SIG-M5 treated with dmso at 0.1 percent for 504 hours (cell line): ENCODE data around the gene CHRNB1.

Experiments used
- DNase-seq: peaks from one replicate; lab custom pipeline; 2025; ENCODE audit not compliant: unreplicated experiment; lab: John Stamatoyannopoulos, UW

Gene CHRNB1

DNA sequence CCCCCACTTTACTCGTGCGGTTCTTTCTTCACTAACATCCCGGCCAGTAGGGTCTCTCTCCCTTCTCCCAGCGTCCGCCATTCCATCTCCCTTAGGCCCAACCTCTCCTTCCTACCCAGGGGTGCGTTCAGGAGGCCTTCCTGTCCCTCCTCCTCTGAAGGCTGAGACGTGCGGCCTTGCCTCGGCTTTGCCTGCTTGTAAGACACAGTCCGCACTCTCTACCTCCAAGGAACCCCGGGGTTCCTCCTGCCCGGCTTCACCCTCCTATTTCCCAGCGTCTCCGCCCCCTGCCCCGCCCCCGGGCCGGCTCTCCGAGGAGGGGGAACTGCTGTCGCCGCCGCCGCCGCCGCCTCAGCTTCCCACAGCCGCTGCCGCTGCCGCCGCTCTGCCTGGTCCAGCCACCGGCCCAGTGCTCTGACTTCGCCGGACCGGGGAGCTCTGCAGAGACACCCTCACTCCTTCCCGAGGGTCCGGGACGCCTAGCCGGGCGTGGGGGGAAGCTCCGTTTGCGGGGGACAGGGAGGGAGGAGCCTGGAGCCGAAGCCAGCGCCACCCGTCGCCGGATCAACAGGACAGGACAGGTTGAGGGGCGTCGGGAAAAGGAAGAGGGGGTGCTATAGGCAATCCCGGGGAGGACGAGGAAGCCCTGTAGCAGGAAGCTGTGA, 6.8 kb upstream of the CHRNB1 start:
- DNase-seq = peak; percentile 61

DNA sequence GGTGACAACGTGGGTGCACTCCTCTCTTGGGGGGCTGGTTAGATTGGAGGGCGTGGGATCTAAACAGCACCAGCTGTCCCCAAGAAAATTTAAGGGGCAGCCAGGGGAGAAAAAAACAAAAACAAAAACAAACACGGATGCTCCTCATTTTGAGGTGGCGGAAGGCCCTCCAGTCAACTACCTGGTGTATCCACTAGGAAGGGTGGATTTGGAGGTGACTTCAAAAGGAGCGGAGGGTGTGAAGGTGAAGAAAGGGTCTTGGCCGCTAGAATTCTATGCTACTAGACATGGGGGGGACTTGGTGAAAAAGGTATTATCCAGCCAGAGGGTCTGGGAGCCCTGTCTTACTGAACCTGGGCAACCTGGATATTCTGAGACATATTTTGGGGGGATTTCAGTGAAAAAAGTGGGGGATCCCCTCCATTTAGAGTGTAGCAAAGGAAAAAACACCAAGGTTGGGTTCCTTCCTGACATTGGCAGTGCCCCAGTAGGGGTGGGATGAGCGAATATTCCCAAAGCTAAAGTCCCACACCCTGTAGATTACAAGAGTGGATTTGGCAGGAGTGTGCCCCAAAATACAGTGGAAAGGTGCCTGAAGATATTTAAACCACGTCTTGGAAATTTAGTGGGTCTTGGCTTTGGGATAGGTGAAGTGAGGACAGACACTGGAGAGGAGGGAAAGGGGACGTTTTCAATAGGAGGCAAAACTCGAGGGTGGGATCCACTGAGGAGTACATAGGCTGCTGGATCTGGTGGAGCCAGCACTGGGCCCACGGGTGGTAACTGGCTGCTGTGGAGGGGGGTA, 6.0 kb upstream of the CHRNB1 start:
- DNase-seq = no peak

DNA sequence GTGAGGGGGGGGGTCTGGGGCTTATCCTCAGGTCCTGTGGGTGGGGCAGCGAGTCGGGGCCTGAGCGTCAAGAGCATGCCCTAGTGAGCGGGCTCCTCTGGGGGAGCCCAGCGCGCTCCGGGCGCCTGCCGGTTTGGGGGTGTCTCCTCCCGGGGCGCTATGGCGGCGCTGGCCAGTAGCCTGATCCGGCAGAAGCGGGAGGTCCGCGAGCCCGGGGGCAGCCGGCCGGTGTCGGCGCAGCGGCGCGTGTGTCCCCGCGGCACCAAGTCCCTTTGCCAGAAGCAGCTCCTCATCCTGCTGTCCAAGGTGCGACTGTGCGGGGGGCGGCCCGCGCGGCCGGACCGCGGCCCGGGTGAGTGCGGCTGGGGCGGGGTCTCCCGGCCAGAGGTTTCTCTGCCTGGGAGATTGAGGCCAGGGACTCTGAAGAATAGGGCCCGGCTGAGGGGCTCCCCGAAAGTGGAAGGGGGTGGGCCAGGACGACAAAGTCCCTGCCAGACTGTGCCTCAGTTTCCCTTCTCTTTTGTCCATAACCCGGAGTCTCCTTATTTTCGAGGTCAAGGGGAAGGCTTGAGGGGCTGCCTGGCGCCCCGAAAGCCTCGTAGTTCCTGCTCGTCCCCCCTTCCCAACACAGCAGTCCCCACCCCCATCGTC, 5.3 kb upstream of the CHRNB1 start, which contains the start of gene FGF11:
FGF11 (plus strand) TSS at position 51 of the 651 bp plus-strand sequence; CDS start at position 160, 109 bp downstream.
- DNase-seq = no peak

DNA sequence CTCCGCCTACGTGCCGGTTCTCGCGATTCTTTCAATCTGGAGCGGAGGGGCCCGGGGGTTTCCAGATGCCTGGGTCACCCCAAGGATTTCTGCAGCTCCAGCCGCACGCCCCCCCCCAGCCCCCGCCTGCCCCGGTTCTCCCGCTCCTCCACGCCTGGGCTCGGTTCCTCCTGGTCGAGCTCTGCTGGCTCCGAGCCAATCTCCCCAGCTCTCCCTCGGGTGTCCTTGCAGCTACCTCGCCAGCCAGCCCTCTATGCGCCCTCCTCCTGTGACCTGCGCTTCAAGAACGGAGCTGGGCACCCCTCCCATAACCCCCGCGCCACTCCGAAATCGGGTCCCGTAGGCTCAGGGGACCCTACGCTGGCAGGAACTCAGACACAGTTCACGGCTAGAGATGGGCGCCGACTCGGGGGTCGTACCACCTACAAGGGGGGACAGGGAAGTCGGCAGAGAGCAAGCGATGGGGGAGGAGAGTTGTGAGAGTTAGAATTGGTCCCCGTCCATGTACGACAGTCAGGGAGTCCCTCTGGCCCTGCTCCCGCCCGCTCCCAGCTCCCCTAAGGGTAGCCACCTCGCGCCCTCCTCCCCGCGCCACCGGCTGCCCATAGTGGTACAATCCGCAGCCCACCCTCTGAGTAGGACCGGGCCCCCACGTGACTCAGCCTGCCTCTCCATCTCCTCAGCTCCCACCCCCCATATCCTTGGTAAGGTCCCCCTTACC, 4.6 kb upstream of the CHRNB1 start:
- DNase-seq = peak; percentile 36

DNA sequence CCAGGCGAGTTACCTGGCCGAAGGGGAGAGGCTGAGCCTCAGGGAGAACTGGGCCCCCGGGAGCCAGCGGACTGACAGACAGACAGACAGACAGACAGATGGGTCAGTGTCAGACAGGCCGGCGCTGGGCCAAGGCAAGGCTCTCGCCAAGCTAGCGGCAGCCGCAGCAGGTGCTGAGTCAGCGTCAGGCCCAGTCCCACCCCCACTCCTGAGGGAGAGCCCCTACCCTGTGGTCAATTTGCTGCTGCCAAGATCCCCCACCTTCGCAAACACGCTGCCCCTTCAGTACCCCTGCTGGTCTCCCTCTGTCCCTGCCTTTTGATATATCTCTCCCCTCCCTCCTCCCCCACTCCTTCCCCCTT, 4.0 kb upstream of the CHRNB1 start:
- DNase-seq = no peak

DNA sequence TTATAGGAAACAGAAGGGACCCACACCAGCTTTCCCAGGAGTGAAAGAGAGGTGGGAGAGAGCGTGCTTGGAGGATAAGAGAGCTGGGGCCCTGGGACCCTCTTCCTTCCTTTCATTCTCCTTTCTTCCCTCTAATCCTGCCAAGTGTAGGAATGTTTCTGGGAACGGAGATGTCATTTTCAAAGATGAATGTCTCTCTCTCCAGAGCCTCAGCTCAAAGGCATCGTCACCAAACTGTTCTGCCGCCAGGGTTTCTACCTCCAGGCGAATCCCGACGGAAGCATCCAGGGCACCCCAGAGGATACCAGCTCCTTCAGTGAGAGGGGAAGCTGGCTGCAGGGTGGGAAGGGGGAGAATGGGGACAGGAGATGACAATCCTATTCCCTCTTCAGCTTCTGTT, 3.6 kb upstream of the CHRNB1 start:
- no peak for DNase-seq

DNA sequence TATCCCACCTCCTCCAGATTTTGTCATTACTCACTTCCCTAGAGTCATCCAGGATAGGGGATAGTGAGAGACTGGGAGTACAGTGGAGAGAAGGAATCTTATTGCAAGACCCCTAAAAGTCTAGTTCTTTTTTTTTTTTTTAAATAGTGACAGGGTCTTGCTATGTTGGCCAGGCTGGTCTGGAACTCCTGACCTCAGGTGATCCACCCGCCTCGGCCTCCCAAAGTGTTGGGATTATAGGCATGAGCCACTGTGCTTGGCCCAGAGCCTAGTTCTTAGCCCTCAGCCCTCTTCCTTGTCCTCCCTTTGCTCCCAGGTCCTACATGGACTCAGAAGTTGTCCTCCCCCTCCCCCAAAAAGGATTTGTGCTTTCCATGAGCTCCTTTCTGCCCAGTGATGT, 2.7 kb upstream of the CHRNB1 start:
- DNase-seq = no peak

DNA sequence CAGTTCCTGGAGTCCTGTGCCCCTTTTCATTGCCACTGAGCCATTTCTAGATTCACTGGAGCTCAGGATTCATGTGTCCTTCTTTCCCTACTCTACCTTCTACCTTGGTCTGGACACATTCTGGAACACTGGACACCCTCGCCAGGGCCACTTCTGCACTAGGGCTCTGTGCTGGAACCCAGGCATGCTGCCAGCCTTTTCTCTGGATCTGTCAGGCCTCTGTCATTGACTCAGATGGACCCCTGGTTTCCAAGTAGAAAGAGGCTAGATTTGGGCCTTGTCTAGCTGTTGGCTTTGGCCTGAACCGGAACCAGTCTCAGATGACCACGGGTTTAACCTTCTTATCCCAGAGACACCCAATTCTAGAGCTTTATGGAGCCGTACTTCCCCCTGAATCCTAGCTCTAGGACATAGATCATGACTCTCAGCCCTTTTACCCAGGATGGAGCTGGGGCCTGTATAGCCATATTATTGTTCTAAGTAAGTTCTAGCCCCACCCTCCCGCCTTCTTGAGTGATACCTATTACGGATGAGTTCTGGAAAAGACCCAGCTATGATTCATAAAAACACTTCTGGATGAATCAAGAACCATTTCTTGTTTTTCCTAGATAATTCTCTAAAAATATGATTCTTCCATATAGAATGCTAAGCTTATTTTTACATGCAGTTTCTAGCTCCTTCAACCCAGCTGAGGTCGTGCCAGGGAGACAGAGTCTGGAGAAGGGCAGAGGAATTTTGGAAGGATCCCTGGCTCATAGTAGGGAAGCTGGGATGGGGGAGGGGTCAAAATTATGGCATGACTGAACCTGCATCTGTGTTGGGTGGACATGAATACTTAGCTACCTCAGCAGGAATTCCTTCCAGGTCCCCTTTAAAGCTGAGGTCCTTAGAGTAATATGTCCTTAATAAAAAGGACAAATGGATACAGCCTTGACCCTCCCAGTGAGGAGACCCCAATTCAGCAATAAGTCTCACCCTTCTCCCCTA, 1.1 kb upstream of the CHRNB1 start:
- DNase-seq = no peak

DNA sequence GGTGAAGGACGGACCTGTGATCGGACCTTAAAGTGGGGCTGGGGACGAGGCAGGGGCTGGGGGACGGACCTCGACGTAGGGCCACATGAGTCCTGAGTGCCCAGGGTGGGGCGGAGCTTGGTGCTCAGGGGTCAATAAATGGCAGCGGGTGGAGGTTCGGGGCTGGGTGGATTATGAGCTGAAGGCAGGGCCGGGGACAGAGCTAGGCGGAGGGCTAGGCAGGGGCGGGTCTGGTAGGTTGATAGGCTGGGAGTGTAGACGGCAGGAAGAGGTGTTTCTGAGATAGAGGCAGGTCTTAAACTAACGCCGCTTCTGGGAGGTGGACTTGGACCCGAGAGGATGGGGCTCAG, 733 bp downstream of the CHRNB1 start:
- no peak for DNase-seq

DNA sequence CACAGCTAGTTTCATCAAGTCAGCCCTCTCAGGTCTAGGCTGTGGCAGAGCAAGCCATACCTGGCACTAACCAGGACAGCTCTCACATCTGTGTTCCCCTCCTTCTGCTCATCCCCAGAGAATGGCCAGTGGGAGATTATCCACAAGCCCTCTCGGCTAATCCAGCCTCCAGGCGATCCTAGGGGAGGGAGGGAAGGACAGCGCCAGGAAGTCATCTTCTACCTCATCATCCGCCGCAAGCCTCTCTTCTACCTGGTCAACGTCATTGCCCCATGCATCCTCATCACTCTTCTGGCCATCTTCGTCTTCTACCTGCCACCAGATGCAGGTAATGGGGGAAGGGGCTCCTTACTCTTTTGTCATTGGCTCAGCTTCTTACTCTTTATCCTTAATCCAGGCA, 3.6 kb downstream of the CHRNB1 start:
- no peak for DNase-seq

DNA sequence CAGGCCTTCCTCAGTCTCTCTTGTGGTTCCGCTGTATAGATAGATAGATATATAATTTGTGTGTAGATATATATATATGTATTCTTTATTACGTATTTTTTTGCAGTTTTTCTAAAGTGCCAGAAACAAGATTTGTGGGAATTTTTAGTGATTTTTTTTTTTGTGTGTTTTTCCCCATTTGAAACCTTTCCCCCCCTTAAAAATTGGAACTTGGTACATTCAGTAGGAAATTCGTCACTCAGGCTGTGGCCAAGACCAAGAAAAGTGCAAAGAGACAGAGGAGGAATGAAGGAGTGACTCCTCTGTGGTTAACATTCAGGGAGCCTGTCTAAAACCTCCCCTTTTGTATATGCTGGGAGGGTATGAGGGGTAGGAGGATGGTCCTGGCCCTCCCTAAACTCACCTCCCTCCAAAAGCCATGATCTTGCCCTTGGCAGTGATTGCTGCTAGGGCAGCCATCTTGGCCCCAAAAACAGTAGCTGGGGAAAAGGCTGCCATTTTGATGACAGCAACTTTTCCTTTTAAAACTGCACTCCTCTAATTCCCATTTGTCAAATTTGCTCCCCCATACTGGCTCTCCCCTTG, 15.2 kb downstream of the CHRNB1 start:
- DNase-seq = no peak

DNA sequence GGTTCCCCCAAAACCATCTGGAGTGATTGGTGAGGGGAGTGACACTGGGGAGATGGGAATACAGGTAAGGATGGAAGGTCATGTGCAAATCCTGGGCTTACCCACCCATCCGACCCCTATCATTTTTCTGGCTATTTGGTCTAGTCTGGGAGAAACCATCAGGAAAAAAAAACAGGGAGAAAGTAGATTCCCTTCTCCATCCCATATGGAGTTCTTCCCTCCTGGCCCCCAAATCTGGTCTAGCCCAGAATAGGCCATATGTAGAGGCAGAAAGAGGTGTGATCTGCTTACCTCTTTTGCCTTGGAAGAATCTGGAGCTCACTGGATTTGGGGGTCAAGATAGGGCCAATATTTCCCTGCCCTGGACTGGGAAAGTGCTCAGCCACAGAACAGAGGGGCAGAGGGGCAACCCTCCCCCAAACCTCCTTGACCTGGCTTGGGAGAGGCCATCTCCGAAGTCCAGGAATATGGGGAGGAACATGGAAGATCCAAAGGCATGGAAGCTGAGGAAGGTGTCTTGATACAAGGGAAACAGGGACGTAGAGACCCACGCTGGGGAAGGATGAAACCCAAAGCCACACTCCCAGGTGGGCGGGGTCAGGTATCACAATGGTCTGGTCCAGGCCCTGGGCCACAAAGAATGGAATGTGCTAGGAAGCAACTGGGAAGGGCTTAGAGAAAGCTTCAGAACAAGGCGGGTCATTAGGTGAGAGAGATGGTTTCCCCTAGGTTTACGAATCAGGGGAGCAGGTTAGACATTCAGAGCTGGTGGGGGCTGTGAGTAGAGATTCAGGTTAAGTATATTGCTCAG, 16.2 kb downstream of the CHRNB1 start:
- DNase-seq = no peak

DNA sequence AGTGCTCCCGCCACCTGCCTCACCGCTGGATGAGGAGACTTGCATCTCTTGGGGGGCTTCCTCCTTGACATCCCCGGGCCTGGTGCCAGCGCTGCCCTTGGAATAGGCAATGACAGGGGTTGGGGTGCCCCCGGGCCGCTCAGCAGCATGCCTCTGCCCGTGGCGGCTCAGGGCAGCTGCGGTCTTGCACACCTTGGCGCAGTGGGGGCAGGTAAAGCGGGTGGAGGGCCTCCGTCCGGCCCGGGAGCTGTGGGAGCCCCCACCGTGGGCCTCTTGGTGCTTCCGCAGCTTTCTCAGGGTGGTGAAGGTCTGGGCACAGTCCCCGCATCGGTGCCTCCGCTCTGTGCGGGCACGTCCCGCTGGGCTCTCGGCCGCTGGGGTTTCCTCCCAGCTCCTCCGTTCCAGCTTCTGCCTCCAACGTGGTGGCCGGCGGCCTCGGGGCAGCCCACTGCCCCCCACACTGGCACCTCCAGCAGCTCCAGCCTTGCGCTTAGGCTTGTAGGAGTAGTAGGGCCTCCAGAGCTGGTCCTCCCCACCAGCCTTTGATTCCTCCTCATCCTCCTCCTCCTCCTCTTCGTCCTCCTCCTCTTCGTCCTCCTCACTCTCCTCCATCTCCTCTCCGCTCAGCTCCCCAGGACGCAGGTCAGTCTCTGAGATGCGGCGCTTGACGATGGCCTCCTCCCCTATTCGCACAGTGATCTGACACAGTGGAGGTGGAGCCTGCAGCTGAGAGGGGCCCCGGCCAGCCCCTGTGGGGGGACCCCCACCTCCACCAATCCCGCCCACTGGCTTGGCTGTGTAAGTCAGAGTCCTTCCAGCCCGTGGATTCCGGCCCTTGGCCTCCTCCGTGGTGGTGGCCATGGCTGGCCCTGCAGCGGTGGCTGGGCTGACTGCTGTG, 17.9 kb downstream of the CHRNB1 start:
- no peak for DNase-seq

DNA sequence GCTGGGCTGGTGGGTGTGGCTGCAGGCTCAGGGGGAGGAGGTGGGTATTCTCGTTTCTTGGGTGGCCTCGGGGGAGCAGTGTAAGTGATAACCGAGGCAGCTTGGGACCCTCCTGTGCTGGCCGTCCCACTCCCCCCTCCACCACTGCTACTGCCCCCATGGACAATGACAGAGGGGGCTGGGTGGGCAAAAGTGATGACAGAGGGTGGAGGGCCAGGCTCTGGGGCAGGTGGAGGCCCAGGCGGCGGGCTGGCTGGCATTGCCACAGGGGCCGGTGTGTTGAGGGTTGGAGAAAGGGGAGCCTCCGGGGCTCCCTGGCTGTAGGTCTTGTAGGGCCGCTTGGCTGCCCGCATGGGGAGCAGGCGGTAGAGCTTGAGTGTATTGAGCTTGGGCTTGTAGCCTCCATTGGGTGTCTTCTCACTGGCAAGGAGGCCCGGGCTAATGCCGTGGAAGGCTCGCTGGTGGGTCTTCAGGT, 18.5 kb downstream of the CHRNB1 start:
- no peak for DNase-seq

DNA sequence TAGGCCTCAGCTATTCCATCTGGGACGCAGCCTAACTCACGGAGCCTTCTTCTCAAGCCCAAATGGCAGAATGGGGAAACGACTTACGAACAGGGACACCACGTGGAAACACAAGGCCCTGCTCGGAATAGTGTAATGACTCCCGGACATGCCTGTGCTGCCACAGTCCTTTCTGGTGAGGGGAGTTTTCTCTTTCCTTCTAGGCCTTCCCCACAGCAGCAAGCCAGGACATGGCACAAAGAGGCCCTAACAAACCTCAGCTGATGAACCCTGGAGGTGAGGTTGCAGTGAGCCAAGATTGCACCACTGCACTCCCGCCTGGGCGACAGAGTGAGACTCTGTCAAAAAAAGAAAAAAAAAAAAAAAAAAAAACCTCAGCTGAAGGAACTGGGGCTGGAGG, 19.2 kb downstream of the CHRNB1 start:
- no peak for DNase-seq

DNA sequence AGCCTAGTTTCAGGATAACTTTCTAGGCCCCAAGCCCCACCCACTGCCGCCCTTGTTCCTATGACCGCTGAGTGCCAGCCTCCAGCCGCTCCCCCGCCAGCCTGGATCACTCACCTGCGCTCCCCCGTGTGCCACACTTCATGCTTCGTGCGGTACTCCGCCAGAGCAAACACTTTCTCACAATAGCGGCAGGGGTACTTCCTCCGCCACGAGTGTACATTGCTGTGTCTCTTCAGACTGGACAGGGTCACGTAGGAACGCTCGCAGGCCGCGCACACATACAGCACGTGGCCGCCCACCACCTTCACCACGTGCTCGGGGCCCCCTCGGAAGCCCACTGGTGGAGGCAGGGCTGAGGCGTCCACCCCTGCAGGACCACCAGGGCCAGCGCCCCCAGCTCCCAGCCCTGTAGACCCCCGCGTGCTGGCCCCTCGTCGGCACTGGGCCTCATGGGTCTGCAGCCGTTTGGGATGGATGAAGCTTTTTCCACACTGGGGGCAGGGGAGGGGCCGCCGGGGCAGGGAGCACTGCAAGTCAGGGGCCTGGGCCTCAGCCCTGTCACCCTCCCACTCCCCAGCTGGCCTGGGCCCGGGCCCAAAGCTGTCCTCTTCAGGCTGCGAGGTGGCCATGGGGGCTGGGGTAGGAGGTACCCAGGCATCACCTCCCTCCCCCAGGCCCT, 20.9 kb downstream of the CHRNB1 start:
- no peak for DNase-seq

DNA sequence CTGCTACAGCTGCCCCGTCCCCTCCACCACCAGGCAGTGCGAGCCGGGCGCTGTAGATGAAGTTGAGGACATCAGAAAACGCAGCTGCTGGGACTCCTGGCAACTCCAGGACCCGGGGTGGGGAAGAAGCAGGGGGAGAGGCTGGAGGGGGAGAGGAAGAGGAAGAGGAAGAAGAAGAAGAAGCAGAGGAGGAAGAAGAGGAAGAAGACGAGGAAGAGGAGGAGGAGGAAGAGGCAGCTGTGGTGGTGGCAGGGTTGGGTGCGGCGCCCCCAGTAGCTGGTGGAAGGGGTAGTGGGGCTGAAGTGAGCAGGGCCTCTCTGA, 21.4 kb downstream of the CHRNB1 start:
- no peak for DNase-seq
